ENCODE results near the gene FOXB2. TPM values are rescaled to one million over a fixed set of nuclear protein-coding genes. Genes with fewer than 3 reads are reported as not detected.

The FOXB2 gene
- total and polyA plus RNA-seq, 10 donors = not detected

- TF ChIP-seq, protein P1, sequence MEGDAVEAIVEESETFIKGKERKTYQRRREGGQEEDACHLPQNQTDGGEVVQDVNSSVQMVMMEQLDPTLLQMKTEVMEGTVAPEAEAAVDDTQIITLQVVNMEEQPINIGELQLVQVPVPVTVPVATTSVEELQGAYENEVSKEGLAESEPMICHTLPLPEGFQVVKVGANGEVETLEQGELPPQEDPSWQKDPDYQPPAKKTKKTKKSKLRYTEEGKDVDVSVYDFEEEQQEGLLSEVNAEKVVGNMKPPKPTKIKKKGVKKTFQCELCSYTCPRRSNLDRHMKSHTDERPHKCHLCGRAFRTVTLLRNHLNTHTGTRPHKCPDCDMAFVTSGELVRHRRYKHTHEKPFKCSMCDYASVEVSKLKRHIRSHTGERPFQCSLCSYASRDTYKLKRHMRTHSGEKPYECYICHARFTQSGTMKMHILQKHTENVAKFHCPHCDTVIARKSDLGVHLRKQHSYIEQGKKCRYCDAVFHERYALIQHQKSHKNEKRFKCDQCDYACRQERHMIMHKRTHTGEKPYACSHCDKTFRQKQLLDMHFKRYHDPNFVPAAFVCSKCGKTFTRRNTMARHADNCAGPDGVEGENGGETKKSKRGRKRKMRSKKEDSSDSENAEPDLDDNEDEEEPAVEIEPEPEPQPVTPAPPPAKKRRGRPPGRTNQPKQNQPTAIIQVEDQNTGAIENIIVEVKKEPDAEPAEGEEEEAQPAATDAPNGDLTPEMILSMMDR (IDR thresholded peaks at IDR 0.05 in 8 of 11, conservative IDR thresholded peaks at IDR 0.05 in 3 of 11) = no peak
- no peak for TF ChIP-seq POLR2A (IDR thresholded peaks at IDR 0.05)
- no peak for TF ChIP-seq POLR2AphosphoS5 (IDR thresholded peaks at IDR 0.05)
Measured at GRCh38 chr9:77013206-77013931, 6.1 kb upstream of the FOXB2 start.

GRCh38 chr9:77013932-77014596 lies 5.4 kb upstream of the FOXB2 start:
- no peaks in the 10 kb centered on the region for H3K9me3 ChIP-seq
- no peak for DNase-seq
- intact Hi-C loops (cut with DNase I; ENCODE audit: low total_unique reads) = no loop called here
- no peaks in the 10 kb centered on the region for H3K36me3 ChIP-seq
- H3K4me1 ChIP-seq = peaks cover 5 to 66% (median 49%) of the 10 kb centered on the region in 6 donors
- peak overlapping the region in 1 of 8 donors; percentile 15 for H3K4me3 ChIP-seq
- no peak overlapping the region for H3K27ac ChIP-seq
- 4 to 9% (median 7%) methylated on average over 35 to 46 of the region's 46 CpGs for WGBS, 5 donors
- peaks cover 8 to 100% (median 84%) of the 10 kb centered on the region in 7 donors for H3K27me3 ChIP-seq (replicated peaks in 1 of 7)
- TF ChIP-seq POLR2A (IDR thresholded peaks at IDR 0.05) = no peak
- TF ChIP-seq POLR2AphosphoS5 (IDR thresholded peaks at IDR 0.05) = no peak
- TF ChIP-seq, protein P1 (IDR thresholded peaks at IDR 0.05 in 8 of 11, conservative IDR thresholded peaks at IDR 0.05 in 3 of 11) = no peak

More at GRCh38 chr9:77013206-77013931, 6.1 kb upstream of the FOXB2 start:
- H3K4me3 ChIP-seq = no peak overlapping the region
- 10 to 20% (median 14%) methylated on average over 20 to 21 of the region's 21 CpGs for WGBS, 5 donors
- no peak overlapping the region for H3K27ac ChIP-seq
- H3K4me1 ChIP-seq = peaks cover 5 to 59% (median 42%) of the 10 kb centered on the region in 6 donors
- no peaks in the 10 kb centered on the region for H3K9me3 ChIP-seq
- DNase-seq = no peak
- intact Hi-C loops (cut with DNase I; ENCODE audit: low total_unique reads) = no loop called here
- no peaks in the 10 kb centered on the region for H3K36me3 ChIP-seq
- peaks cover 8 to 100% (median 77%) of the 10 kb centered on the region in 7 donors for H3K27me3 ChIP-seq (replicated peaks in 1 of 7)

DNA sequence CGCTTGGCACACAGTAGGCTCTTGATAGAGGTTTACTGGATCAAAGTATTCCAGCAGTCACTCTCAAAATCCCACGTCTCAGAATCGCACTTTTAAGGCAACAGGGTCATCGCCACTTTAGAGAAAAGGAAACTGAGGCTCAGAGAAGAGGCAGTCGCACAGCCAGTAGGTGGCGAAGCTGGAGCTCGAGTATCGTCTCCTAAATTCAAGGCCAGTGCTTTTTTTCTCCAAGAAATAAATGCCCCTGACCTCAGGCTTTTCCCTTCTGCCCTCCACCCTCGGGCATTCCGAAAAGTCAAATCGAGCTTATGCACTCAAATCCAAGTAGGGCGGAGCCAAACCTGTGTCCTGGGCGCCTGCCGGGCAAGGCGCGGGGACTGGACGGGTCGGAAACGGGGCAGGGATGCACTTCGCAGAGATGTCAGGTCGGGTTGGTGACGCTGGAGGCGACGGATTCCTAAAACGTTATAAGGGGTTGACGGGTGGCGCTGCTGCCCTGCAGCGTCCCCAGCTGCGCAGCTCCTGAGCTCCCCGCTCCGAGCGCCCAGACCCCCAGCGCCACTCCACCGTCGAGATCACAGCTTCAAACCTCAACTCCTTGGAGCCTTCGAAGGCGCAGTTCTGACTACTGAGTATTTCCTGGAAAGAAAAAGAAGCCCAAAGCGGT lies 4.7 kb upstream of the FOXB2 start:
- H3K27ac ChIP-seq = no peak overlapping the region
- no peaks in the 10 kb centered on the region for H3K36me3 ChIP-seq
- no peak for DNase-seq
- TF ChIP-seq POLR2A (IDR thresholded peaks at IDR 0.05) (no peak), POLR2AphosphoS5 (IDR thresholded peaks at IDR 0.05) (no peak)
- TF ChIP-seq, protein P1 (IDR thresholded peaks at IDR 0.05 in 8 of 11, conservative IDR thresholded peaks at IDR 0.05 in 3 of 11) = no peak
- no peaks in the 10 kb centered on the region for H3K9me3 ChIP-seq
- no peak overlapping the region for H3K4me3 ChIP-seq
- peaks cover 8 to 100% (median 90%) of the 10 kb centered on the region in 7 donors for H3K27me3 ChIP-seq (replicated peaks in 1 of 7)
- 7 to 14% (median 10%) methylated on average over 35 to 38 of the region's 38 CpGs for WGBS, 5 donors
- intact Hi-C loops (cut with DNase I; ENCODE audit: low total_unique reads) = no loop called here
- peaks cover 10 to 73% (median 55%) of the 10 kb centered on the region in 6 donors for H3K4me1 ChIP-seq

Data from spleen (tissue), 11 donors.